Lung microvascular endothelial cell (primary cell): ENCODE data around the gene MGAT4C. TPM values are rescaled to one million over a fixed set of nuclear protein-coding genes. Genes with fewer than 3 reads are reported as not detected.
"Not testable (repeated sequence)": the region's sequence is repeated elsewhere in the genome, so short reads cannot be mapped to it uniquely, and the experiment has no call there.

Experiments used
- DNase-seq, 2 donors: peaks; one replicate each; pipeline versions ENCODE4 v3.0.0 to v3.0.0-alpha.2; 2010; ENCODE audit warnings: low read depth in 2 of 2
- total RNA-seq: library from RNA; depleted of rRNA; stranded (reverse); fragments of >200 nt; gene quantifications from 2 replicates; pipeline ENCODE4 v1.2.1, GENCODE V29; 2014

The MGAT4C gene
- total RNA-seq: under 0.01 TPM in 2 replicates

DNA sequence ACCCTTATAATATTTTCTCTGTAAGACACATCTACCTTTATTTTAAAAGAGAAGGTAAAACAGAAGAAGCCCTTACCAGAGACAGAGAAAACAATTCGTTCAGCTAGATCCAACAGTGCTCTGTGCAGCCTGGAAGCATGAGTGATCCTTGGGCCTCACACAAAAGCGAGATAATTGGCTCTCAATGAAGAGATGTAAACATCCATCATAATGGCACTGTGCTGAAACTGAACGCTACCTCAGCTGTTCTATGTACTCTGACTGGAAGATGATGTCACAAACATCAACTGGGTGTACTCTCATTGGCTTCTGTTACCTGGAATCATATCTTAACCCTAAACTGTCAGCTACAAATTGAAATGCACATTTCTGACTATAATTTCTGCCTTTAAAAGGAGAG is at the start of gene MGAT4C:
Gene MGAT4C (minus strand): TSS at position 229 of the 400 bp plus-strand sequence.
- no peak for DNase-seq

- DNase-seq: not testable (repeated sequence)
Measured at GRCh38 chr12:86296396-86296795, 40.2 kb upstream of the MGAT4C start.

DNA sequence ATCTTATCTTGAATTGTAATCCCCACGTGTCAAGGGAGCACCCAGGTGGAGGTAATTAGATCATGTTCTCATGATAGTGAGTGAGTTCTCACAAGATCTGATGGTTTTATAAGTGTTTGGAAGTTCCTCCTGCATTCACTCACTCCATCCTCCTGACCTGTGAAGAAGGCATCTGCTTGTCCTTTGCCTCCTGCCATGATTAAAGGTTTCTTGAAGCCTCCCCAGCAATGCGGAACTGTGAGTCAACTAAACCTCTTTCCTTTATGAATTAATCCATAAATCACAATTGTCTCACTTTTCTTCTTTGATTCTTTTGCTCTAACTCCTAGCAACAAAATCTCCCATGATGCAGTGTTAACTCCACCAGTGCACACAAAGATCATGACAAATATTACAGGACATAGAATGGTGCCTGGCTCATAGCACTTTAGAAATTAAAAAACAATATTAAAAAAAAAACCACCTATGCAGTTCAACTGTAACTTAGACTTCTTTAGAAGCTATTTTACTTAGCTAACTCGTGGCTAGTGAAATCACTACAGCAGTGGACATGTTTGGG is 37.6 kb upstream of the MGAT4C start:
- DNase-seq: no peak

DNA sequence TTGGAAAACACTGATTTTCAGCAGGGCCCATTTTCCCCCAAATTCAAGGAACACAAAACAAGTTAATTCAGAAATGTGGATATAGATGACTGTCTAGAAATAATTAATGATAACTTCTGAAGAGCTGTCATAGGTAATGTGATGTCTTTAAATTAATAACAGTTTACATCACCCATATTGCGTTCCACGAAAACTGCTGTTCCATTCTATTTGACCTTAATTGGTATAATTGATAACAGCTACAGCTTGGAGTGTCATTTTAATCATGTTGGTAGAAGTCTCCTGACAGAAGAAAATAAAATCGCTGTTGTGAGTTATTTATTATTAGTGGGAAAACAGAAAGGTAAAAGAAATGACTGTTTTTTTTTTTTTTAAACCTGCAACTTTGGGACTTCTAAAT is 36.3 kb upstream of the MGAT4C start:
- no peak for DNase-seq

- DNase-seq: no peak
Measured at GRCh38 chr12:86290615-86291014, 34.4 kb upstream of the MGAT4C start.

GRCh38 chr12:86286119-86286518 is 29.9 kb upstream of the MGAT4C start:
- DNase-seq: no peak

- no peak for DNase-seq
Measured at GRCh38 chr12:86283620-86284019, 27.4 kb upstream of the MGAT4C start.

DNA sequence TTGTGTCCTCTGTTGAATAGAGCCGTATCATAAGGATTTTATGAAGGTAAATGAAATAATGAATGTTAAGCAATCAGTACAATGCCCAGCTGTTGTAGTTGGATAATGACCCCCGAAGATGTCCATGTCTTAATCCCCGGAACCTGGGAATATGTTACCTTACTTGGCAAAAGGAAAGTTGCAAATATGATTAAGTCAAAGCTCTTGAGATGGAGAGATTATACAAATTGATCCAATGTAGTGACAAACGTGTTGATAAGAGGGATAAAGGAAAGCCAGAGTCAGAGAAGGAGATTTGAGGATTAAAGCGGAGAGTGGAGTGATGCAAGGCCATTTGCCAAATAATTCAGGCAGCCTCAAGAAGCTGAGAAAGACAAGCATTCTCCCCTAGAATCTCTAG is 19.2 kb upstream of the MGAT4C start:
- no peak for DNase-seq

- DNase-seq: no peak
Measured at GRCh38 chr12:86265329-86265695, 9.1 kb upstream of the MGAT4C start.

DNA sequence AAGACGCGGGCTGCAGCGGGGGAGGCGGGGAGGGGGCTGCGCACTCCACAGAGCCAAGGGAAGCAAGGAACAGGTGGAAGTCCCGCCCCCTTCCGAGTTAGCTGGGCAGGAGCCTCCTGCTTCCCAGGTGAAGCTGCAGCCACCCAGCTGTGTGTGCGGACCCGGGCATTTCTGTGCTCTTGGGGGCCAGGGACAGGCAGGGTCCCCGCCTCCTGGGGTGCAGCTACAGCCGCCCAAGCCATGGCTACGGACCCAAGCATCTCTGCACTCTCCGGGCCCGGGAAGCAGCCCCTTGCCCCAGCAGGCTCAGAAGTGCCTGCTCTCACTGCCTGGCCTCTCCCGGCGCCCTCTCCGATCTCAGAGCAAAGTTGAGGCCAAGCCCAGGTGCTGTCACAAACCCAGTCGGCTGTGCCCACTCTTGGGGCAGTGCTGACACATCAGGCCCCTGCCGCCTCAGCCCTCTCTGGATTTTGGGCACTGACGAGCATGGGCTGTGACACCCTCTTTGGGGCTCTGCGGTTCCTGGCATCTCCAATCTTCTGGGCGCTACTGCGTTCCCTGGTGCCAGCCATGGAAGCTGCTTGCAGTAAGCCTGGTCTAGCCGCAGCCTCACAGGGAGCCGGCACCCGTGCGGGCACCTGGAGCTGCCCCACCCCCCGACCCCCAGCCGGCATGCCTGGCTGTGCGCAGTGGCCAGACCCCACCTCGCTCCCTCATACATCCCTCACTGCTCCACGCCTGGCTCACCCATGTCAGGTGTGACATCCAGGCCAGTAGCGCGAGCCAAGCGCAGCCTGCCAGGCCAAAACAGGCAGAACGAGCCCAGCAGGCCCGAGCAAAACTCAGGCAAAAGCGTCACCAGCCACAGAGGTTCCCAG is 8.5 kb upstream of the MGAT4C start:
- DNase-seq: no peak

DNA sequence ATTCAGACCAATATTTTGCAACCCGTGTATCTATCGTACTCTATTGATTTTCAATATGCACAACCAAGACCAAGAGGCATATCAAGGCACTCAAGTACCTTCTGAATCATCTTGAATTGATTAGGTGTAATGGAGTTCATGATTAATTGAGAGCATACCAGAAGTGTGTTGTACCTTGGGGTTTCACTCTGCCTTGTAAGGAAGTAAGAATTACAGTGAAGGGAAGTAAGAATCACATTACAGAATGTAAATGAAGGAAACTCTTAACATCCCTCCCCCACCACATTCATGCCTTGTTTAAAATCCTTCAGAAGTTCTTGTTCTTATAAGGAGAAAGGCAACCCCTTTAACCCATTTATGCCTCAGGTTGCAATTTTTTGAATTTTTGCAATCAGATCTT is 5.4 kb upstream of the MGAT4C start:
- no peak for DNase-seq

DNA sequence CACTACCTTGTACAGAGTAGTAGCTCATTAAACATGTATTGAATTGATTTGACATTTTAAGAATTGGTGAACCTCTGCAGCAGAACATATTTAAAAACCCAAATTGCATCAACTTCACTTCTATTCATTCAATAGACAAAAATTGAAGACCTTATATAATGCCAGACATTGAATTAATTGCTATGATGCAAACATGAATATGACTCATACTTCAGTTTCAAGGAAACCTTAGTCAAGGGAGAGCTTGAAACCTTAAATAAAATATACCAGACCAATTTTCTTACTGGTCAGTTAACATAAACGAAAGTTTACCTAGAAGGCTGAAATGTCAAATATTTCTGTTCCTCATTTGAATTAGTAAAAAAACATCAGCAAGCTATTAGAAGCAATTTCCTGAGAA is 5.0 kb upstream of the MGAT4C start:
- no peak for DNase-seq

GRCh38 chr12:86260183-86260582 is 4.0 kb upstream of the MGAT4C start:
- no peak for DNase-seq

DNA sequence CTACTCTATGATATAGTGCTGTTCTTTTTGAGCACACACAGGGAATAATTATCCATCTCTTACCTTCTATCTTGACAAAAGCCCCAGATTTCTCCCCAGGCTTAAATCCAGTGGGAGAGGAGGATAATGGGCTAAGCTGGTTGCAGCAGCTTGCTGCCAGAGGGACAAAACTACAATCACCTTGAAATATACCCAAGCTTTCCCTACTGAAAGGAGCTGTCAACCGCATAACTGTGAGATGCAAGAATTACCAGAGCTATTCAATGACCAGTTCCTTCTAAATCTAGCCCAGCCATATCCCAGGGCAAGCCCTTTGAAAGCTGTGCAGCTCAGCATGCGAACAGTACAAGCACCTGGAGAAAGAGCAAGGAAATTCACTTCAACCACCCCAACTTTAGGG is 943 bp upstream of the MGAT4C start:
- DNase-seq: no peak

DNA sequence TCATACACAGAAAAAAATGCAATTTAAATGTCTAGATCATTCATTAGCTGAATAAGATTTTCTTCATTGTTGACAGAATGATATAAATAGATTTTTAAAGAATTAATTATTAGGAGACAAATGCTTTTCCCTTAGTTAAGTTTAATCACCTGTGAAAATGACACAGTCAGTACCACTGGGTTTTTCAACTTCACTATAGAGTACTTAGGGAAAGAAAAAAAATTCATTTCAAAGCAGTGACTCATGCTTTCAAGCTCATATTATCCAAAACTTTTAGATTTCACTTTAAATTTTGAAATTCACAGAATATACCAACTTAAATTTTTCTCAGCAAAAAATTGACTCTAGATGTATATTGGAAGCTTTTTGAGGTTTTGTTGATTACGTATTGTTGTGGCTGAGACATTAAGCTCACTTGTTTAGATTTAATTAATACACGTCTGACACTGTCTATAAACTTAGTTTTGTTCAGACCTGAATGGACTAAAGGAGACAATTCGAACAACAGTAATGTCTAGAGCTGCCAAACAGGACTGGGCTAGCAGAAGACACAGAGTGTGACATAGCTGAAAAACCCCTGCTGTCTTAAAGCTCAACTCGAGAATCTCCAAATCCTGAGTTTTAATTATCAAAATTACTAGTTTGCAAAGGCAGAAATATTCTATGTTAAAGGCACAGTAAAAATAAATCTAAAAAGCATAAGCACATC is 1.6 kb downstream of the MGAT4C start:
- no peak for DNase-seq

GRCh38 chr12:86249851-86250250 is 6.3 kb downstream of the MGAT4C start:
- no peak for DNase-seq

- DNase-seq: no peak
Measured at GRCh38 chr12:86249276-86249675, 6.9 kb downstream of the MGAT4C start.

GRCh38 chr12:86247871-86248270 is 8.3 kb downstream of the MGAT4C start:
- DNase-seq: no peak

DNA sequence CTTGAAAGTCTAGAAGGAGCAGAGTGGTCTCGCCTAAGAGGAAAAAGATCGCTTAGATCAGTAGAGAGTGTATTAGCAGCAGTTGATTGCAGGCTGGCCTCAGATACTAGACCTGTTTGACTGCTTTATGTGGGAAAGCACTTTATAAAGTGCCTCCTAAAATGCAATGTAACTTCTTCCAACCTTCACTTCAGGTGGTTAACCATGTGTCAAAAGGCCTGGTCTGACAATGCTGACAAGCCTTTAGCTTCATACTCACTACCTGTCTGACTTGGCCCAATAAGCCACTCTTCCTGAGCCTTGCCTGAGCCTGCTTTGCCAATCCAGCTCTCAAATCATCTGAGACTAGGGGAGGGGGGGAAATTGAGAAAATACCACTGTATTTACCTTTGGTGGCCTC is 14.6 kb downstream of the MGAT4C start:
- no peak for DNase-seq

GRCh38 chr12:86234316-86234855 is 21.8 kb downstream of the MGAT4C start:
- DNase-seq: no peak

GRCh38 chr12:86233126-86233525 is 23.1 kb downstream of the MGAT4C start:
- DNase-seq: peak; percentile 36 to 59

GRCh38 chr12:86230516-86231146 is 25.6 kb downstream of the MGAT4C start:
- peak; percentile 60 to 97 for DNase-seq
